Tibial nerve (tissue), 4 donors: ENCODE results near the gene MGLL. TPM values are rescaled to one million over a fixed set of nuclear protein-coding genes. Genes with fewer than 3 reads are reported as not detected.
A peak's percentile ranks its signal among the peaks of the same experiment; 100 is the strongest.
"Not testable (repeated sequence)": the region's sequence is repeated elsewhere in the genome, so short reads cannot be mapped to it uniquely, and the experiment has no call there.

ENCODE experiments used
- DNase-seq, 2 donors: peaks; one replicate each; pipeline ENCODE4 v3.0.0-alpha.2; 2019; ENCODE audit warnings: low spot score in 2 of 2
- H3K27ac ChIP-seq, 4 donors: fragments of 200-600 bp; sonication (generic) in 3 of 4; one replicate each; pipeline ENCODE4 v1.5.1; 2017 to 2019; ENCODE audit warnings: mild to moderate bottlenecking in 1 of 4
- H3K27me3 ChIP-seq, 2 donors: fragments of 200-600 bp; sonication (generic) in 1 of 2; one replicate each; pipeline versions ENCODE4 v1.5.1 to v1.6.0; 2017 to 2019
- H3K36me3 ChIP-seq, 3 donors: fragments of 200-600 bp; sonication (generic); one replicate each; pipeline ENCODE4 v1.5.1; 2018 to 2019
- H3K4me1 ChIP-seq, 4 donors: fragments of 200-600 bp; sonication (generic) in 3 of 4; one replicate each; pipeline ENCODE4 v1.5.1; 2017 to 2019
- H3K4me3 ChIP-seq, 4 donors: fragments of 200-600 bp; sonication (generic) in 3 of 4; one replicate each; pipeline ENCODE4 v1.5.1; 2017 to 2019; ENCODE audit warnings: mild to moderate bottlenecking in 1 of 4, moderate library complexity in 1 of 4
- H3K9me3 ChIP-seq, 4 donors: fragments of 200-600 bp; sonication (generic) in 3 of 4; one replicate each; pipeline ENCODE4 v1.5.1; 2017 to 2019
- CTCF ChIP-seq, 5 experiments: fragments of 200-600 bp in 3 of 5; fragments of 450-650 bp in 2 of 5; sonication (generic) in 3 of 5; IDR thresholded peaks; one replicate each; pipeline ENCODE4 v1.5.1; 2016 to 2019; ENCODE audit warnings: antibody characterized with exemption in 5 of 5, mild to moderate bottlenecking in 3 of 5, moderate library complexity in 2 of 5
- EP300 ChIP-seq, 2 donors: sonication (generic); formaldehyde crosslinking; IDR thresholded peaks; one replicate each; pipeline ENCODE4 v1.6.1; 2017; ENCODE audit warnings: antibody characterized with exemption in 2 of 2, mild to moderate bottlenecking in 1 of 2
- POLR2A ChIP-seq, 2 donors: fragments of 450-650 bp; IDR thresholded peaks; one replicate each; pipeline ENCODE4 v1.6.1; 2017; ENCODE audit warnings: antibody characterized with exemption in 2 of 2, mild to moderate bottlenecking in 2 of 2, moderate library complexity in 2 of 2
- WGBS, 2 donors: methylation state at CpG; one replicate each; pipeline ENCODE4 v1.1.5; 2018; 5-methylcytosine and 5-hydroxymethylcytosine counted together
- total RNA-seq, 4 donors: library from RNA; depleted of rRNA; stranded (reverse); fragments of >200 nt; gene quantifications; one replicate each; pipeline ENCODE4 v1.1.0, GENCODE V29; 2016

The MGLL gene
- total RNA-seq, 4 donors from 2014 or later: 67.5 to 96.6 (median 86.1) TPM

- Histone ChIP-seq H3K27ac (no peak overlapping the region), H3K36me3 (peaks cover 0 to 16% (median 0%) of the 10 kb centered on the region in 3 donors), H3K9me3 (no peaks in the 10 kb centered on the region), H3K4me1 (peaks cover 0 to 44% (median 1%) of the 10 kb centered on the region in 4 donors), H3K4me3 (no peak overlapping the region), H3K27me3 (no peaks in the 10 kb centered on the region)
- WGBS, 2 donors: 69 to 74% methylated on average over 19 to 21 of the region's 22 CpGs
- no peak for TF ChIP-seq EP300 (IDR thresholded peaks at IDR 0.05)
- no peak for TF ChIP-seq CTCF (IDR thresholded peaks at IDR 0.05)
- no peak for TF ChIP-seq POLR2A (IDR thresholded peaks at IDR 0.05)
- DNase-seq: no peak
These were observed 137.2 kb downstream of the MGLL start for GRCh38 chr3:127684871-127685707.

GRCh38 chr3:127682561-127682960, 139.8 kb downstream of the MGLL start:
- Histone ChIP-seq H3K4me1 (peaks cover 0 to 30% (median 0%) of the 10 kb centered on the region in 4 donors), H3K27me3 (no peaks in the 10 kb centered on the region), H3K36me3 (peaks cover 0 to 41% (median 0%) of the 10 kb centered on the region in 3 donors), H3K9me3 (no peaks in the 10 kb centered on the region), H3K27ac (peak overlapping the region in 1 of 4 donors; percentile 37), H3K4me3 (no peak overlapping the region)
- no peak for DNase-seq
- TF ChIP-seq EP300 (IDR thresholded peaks at IDR 0.05): no peak
- TF ChIP-seq CTCF (IDR thresholded peaks at IDR 0.05): no peak
- TF ChIP-seq POLR2A (IDR thresholded peaks at IDR 0.05): no peak
- 84 to 89% methylated on average over 8 of the region's 8 CpGs for WGBS, 2 donors

GRCh38 chr3:127682175-127682554, 140.2 kb downstream of the MGLL start:
- Histone ChIP-seq H3K4me1 (peaks cover 0 to 30% (median 0%) of the 10 kb centered on the region in 4 donors), H3K36me3 (peaks cover 0 to 45% (median 0%) of the 10 kb centered on the region in 3 donors)
- not testable (repeated sequence) for H3K4me3 ChIP-seq, DNase-seq, H3K27ac ChIP-seq, H3K27me3 ChIP-seq, H3K9me3 ChIP-seq
- 92 to 94% methylated on average over 6 of the region's 6 CpGs for WGBS, 2 donors

- Histone ChIP-seq H3K36me3 (peaks cover 0 to 59% (median 0%) of the 10 kb centered on the region in 3 donors), H3K27me3 (no peaks in the 10 kb centered on the region), H3K27ac (peak overlapping the region in 2 of 4 donors; percentile 6 to 17), H3K4me1 (peaks cover 0 to 39% (median 0%) of the 10 kb centered on the region in 4 donors), H3K4me3 (no peak overlapping the region), H3K9me3 (no peaks in the 10 kb centered on the region)
- WGBS, 2 donors: 90 to 100% methylated on average over 1 of the region's 1 CpG
- peak in 1 of 2 donors; percentile 8 for DNase-seq
- TF ChIP-seq EP300 (IDR thresholded peaks at IDR 0.05): no peak
- no peak for TF ChIP-seq CTCF (IDR thresholded peaks at IDR 0.05)
- no peak for TF ChIP-seq POLR2A (IDR thresholded peaks at IDR 0.05)
These were observed 141.5 kb downstream of the MGLL start for GRCh38 chr3:127680798-127681221.

GRCh38 chr3:127680146-127680661, 142.1 kb downstream of the MGLL start:
- 91 to 93% methylated on average over 5 to 17 of the region's 21 CpGs for WGBS, 2 donors
- Histone ChIP-seq H3K4me1 (peaks cover 0 to 45% (median 0%) of the 10 kb centered on the region in 4 donors), H3K27ac (no peak overlapping the region), H3K4me3 (no peak overlapping the region), H3K36me3 (peaks cover 0 to 62% (median 0%) of the 10 kb centered on the region in 3 donors), H3K9me3 (no peaks in the 10 kb centered on the region), H3K27me3 (no peaks in the 10 kb centered on the region)
- DNase-seq: no peak
- TF ChIP-seq EP300 (IDR thresholded peaks at IDR 0.05): no peak
- TF ChIP-seq POLR2A (IDR thresholded peaks at IDR 0.05): no peak
- no peak for TF ChIP-seq CTCF (IDR thresholded peaks at IDR 0.05)
